Stimulated activated naive CD8-positive, alpha-beta T cell treated with anti-CD3 and anti-CD28 coated beads, Interleukin-15, amount 100 ng/mL, for 72 hours (primary cell): ENCODE data around the gene VPS41.
"Not testable (repeated sequence)": the region's sequence is repeated elsewhere in the genome, so short reads cannot be mapped to it uniquely, and the experiment has no call there.

Experiments
- ATAC-seq: fragments of 150-1000 bp; cut with Tn5 transposase; 2 replicates; pipeline ENCODE4 v1.10.0; 2021; ENCODE audit warnings: mild to moderate bottlenecking, moderate library complexity
- DNase-seq, 2 donors: peaks; one replicate each; pipeline ENCODE4 v3.0.0; 2021 to 2022
- H3K27ac Mint-ChIP-seq, 2 donors: one replicate each; pipeline ENCODE4 v1.8.0; 2022; ENCODE audit warnings: mild to moderate bottlenecking in 2 of 2, mixed read lengths in 2 of 2, moderate library complexity in 2 of 2
- H3K27me3 Mint-ChIP-seq: one replicate; pipeline ENCODE4 v1.8.0; 2022; ENCODE audit warnings: mixed read lengths
- H3K4me1 Mint-ChIP-seq: one replicate; pipeline ENCODE4 v1.8.0; 2022; ENCODE audit warnings: mild to moderate bottlenecking, mixed read lengths
- H3K4me3 Mint-ChIP-seq, 2 donors: one replicate each; pipeline ENCODE4 v1.8.0; 2022; ENCODE audit warnings: mild to moderate bottlenecking in 2 of 2, mixed read lengths in 2 of 2, moderate library complexity in 1 of 2
- H3K9me3 Mint-ChIP-seq, 2 donors: one replicate each; pipeline ENCODE4 v1.8.0; 2022; ENCODE audit warnings: mixed read lengths in 2 of 2

Gene VPS41

GRCh38 chr7:38908759-38909335 is at the start of gene VPS41:
Gene VPS41, minus strand, starts transcription at chr7:38909191. Its CDS starts 17 bp downstream, at chr7:38909174.
- Mint-ChIP-seq H3K27ac (peak within 1 kb of the TSS; percentile 93 to 99), H3K4me3 (peak within 1 kb of the TSS; percentile 87 to 99), H3K9me3 (no peaks in the 10 kb centered on the region), H3K27me3 (no peaks in the 10 kb centered on the region), H3K4me1 (peaks cover 40% of the 10 kb centered on the region)
- peak; percentile 98 for ATAC-seq
- peak; percentile 67 to 76 for DNase-seq

GRCh38 chr7:38955892-38956291 is 46.9 kb upstream of the VPS41 start:
- Mint-ChIP-seq H3K9me3 (no peaks in the 10 kb centered on the region), H3K4me3 (no peak overlapping the region), H3K4me1 (no peaks in the 10 kb centered on the region), H3K27ac (no peak overlapping the region), H3K27me3 (peaks cover 30% of the 10 kb centered on the region)
- ATAC-seq (no peak), DNase-seq (no peak)

GRCh38 chr7:38953971-38954370 is 45.0 kb upstream of the VPS41 start:
- no peak for ATAC-seq
- Mint-ChIP-seq H3K4me3 (no peak overlapping the region), H3K27ac (no peak overlapping the region), H3K9me3 (no peaks in the 10 kb centered on the region), H3K4me1 (no peaks in the 10 kb centered on the region), H3K27me3 (peaks cover 37% of the 10 kb centered on the region)
- DNase-seq: no peak

- Mint-ChIP-seq H3K27ac (no peak overlapping the region), H3K4me3 (no peak overlapping the region), H3K27me3 (peaks cover 37% of the 10 kb centered on the region), H3K4me1 (no peaks in the 10 kb centered on the region), H3K9me3 (peaks cover 0 to under 1% of the 10 kb centered on the region in 2 donors)
- ATAC-seq: no peak
- DNase-seq: no peak
Observed at GRCh38 chr7:38953227-38953626, 44.2 kb upstream of the VPS41 start.

GRCh38 chr7:38951213-38951612 is 42.2 kb upstream of the VPS41 start:
- H3K4me3 Mint-ChIP-seq: no peak overlapping the region
- no peaks in the 10 kb centered on the region for H3K4me1 Mint-ChIP-seq
- ATAC-seq (no peak), DNase-seq (no peak)
- H3K27me3 Mint-ChIP-seq: peaks cover 37% of the 10 kb centered on the region
- H3K9me3 Mint-ChIP-seq: peaks cover 0 to 8% of the 10 kb centered on the region in 2 donors
- no peak overlapping the region for H3K27ac Mint-ChIP-seq

- H3K4me3 Mint-ChIP-seq: no peak overlapping the region
- peaks cover 34% of the 10 kb centered on the region for H3K27me3 Mint-ChIP-seq
- no peak overlapping the region for H3K27ac Mint-ChIP-seq
Observed at GRCh38 chr7:38950309-38950708, 41.3 kb upstream of the VPS41 start.

GRCh38 chr7:38947541-38947940 is 38.5 kb upstream of the VPS41 start:
- not testable (repeated sequence) for H3K9me3 Mint-ChIP-seq, DNase-seq, H3K27ac Mint-ChIP-seq, H3K4me1 Mint-ChIP-seq, ATAC-seq, H3K4me3 Mint-ChIP-seq
- peaks cover 14% of the 10 kb centered on the region for H3K27me3 Mint-ChIP-seq

More at GRCh38 chr7:38950309-38950708, 41.3 kb upstream of the VPS41 start:
- ATAC-seq (no peak), DNase-seq (no peak)
- H3K9me3 Mint-ChIP-seq: peaks cover 0 to 8% of the 10 kb centered on the region in 2 donors
- H3K4me1 Mint-ChIP-seq: no peaks in the 10 kb centered on the region

GRCh38 chr7:38942431-38943051 is 33.5 kb upstream of the VPS41 start:
- ATAC-seq: no peak
- no peak for DNase-seq
- no peak overlapping the region for H3K27ac Mint-ChIP-seq
- H3K4me1 Mint-ChIP-seq: no peaks in the 10 kb centered on the region
- H3K4me3 Mint-ChIP-seq: no peak overlapping the region
- H3K27me3 Mint-ChIP-seq: peaks cover 7% of the 10 kb centered on the region
- no peaks in the 10 kb centered on the region for H3K9me3 Mint-ChIP-seq

GRCh38 chr7:38940774-38941173 is 31.8 kb upstream of the VPS41 start:
- no peak for ATAC-seq
- Mint-ChIP-seq H3K4me3 (no peak overlapping the region), H3K27ac (no peak overlapping the region), H3K9me3 (no peaks in the 10 kb centered on the region), H3K27me3 (peaks cover 7% of the 10 kb centered on the region), H3K4me1 (no peaks in the 10 kb centered on the region)
- DNase-seq: no peak

GRCh38 chr7:38938589-38938988 is 29.6 kb upstream of the VPS41 start:
- Mint-ChIP-seq H3K4me1 (no peaks in the 10 kb centered on the region), H3K27ac (no peak overlapping the region), H3K4me3 (no peak overlapping the region), H3K9me3 (no peaks in the 10 kb centered on the region), H3K27me3 (peaks cover 7% of the 10 kb centered on the region)
- DNase-seq (no peak), ATAC-seq (no peak)

GRCh38 chr7:38938001-38938485 is 29.1 kb upstream of the VPS41 start:
- DNase-seq (no peak), ATAC-seq (no peak)
- no peak overlapping the region for H3K4me3 Mint-ChIP-seq
- H3K27me3 Mint-ChIP-seq: peaks cover 7% of the 10 kb centered on the region
- no peak overlapping the region for H3K27ac Mint-ChIP-seq
- no peaks in the 10 kb centered on the region for H3K9me3 Mint-ChIP-seq
- no peaks in the 10 kb centered on the region for H3K4me1 Mint-ChIP-seq

GRCh38 chr7:38936641-38937040 is 27.6 kb upstream of the VPS41 start:
- H3K9me3 Mint-ChIP-seq: no peaks in the 10 kb centered on the region
- H3K4me3 Mint-ChIP-seq: no peak overlapping the region
- peaks cover 5% of the 10 kb centered on the region for H3K4me1 Mint-ChIP-seq
- DNase-seq (no peak), ATAC-seq (no peak)
- no peak overlapping the region for H3K27ac Mint-ChIP-seq
- H3K27me3 Mint-ChIP-seq: peaks cover 7% of the 10 kb centered on the region

GRCh38 chr7:38934536-38934935 is 25.5 kb upstream of the VPS41 start:
- no peaks in the 10 kb centered on the region for H3K9me3 Mint-ChIP-seq
- H3K4me1 Mint-ChIP-seq: peaks cover 5% of the 10 kb centered on the region
- peaks cover 7% of the 10 kb centered on the region for H3K27me3 Mint-ChIP-seq
- H3K4me3 Mint-ChIP-seq: no peak overlapping the region
- ATAC-seq: peak; percentile 49
- no peak for DNase-seq
- no peak overlapping the region for H3K27ac Mint-ChIP-seq

- Mint-ChIP-seq H3K4me3 (no peak overlapping the region), H3K27ac (no peak overlapping the region), H3K9me3 (no peaks in the 10 kb centered on the region), H3K4me1 (peaks cover 5% of the 10 kb centered on the region), H3K27me3 (peaks cover 7% of the 10 kb centered on the region)
- no peak for DNase-seq
- ATAC-seq: peak; percentile 31
Observed at GRCh38 chr7:38934051-38934450, 25.1 kb upstream of the VPS41 start.

- peaks cover 7% of the 10 kb centered on the region for H3K27me3 Mint-ChIP-seq
- no peak for ATAC-seq
- peak; percentile 34 to 38 for DNase-seq
- H3K27ac Mint-ChIP-seq: peak overlapping the region in 1 of 2 donors; percentile 66
- no peak overlapping the region for H3K4me3 Mint-ChIP-seq
- no peaks in the 10 kb centered on the region for H3K9me3 Mint-ChIP-seq
- peaks cover 5% of the 10 kb centered on the region for H3K4me1 Mint-ChIP-seq
Observed at GRCh38 chr7:38932509-38933168, 23.6 kb upstream of the VPS41 start.

GRCh38 chr7:38929460-38930171 is 20.6 kb upstream of the VPS41 start:
- ATAC-seq: no peak
- peaks cover 5% of the 10 kb centered on the region for H3K4me1 Mint-ChIP-seq
- no peaks in the 10 kb centered on the region for H3K27me3 Mint-ChIP-seq
- no peak for DNase-seq
- no peaks in the 10 kb centered on the region for H3K9me3 Mint-ChIP-seq
- H3K27ac Mint-ChIP-seq: no peak overlapping the region
- no peak overlapping the region for H3K4me3 Mint-ChIP-seq
